K562 (cell line): Measurements from ENCODE around the gene SFR1. TPM values are rescaled to one million over a fixed set of nuclear protein-coding genes. Genes with fewer than 3 reads are reported as not detected.

Experiments used
- ATAC-seq: fragments of 200-7000 bp; cut with Tn5 transposase; 3 replicates; pipeline ENCODE4 v1.9.1; 2020; ENCODE audit warnings: moderate library complexity
- BruUV-seq: library from RNA; stranded (reverse); fragments of 400-500 nt; replicated peaks from 2 replicates; lab custom pipeline; 2021; lab: Mats Ljungman, UMichigan
- CTCF ChIA-PET: fragments of 300-600 bp; formaldehyde crosslinking; extraction: SDS; loops from one replicate; lab custom pipeline; 2021; ENCODE audit warnings: low intra/inter-chr PET ratio; lab: Yijun Ruan, JAX
- POLR2A ChIA-PET: fragments of 300-600, 350-650 bp; sonication (Branson Sonifier 250); formaldehyde crosslinking; extraction: SDS; loops from one replicate; lab custom pipeline; 2021; ENCODE audit warnings: antibody characterized with exemption, inconsistent platforms; lab: Yijun Ruan, JAX
- DNase-seq, 4 experiments: peaks; one replicate each; pipeline versions ENCODE4 v3.0.0 to v3.0.0-alpha.2; 2011 to 2018; ENCODE audit warnings: low spot score in 3 of 4, mixed read lengths in 3 of 4; ENCODE audit errors: extremely low read depth in 1 of 4
- FAIRE-seq: peaks from 2 replicates; lab custom pipeline; 2011; peaks lifted over from hg19 to GRCh38; lab: Jason Lieb, UNC
- H2AFZ ChIP-seq: 2 replicates; pipeline ENCODE4 v1.6.0; 2011; ENCODE audit warnings: low read depth, low read length, control low read depth, inconsistent platforms
- H3K27ac ChIP-seq: fragments of 200-600 bp; 3 replicates; pipeline ENCODE4 v1.8.0; 2011; ENCODE audit warnings: low read depth, mild to moderate bottlenecking, control low read depth, inconsistent platforms, low read length, moderate library complexity, mixed read lengths; ENCODE audit errors: extremely low read depth
- H3K27me3 ChIP-seq, 2 experiments: fragments of 300-600 bp in 1 of 2; 2 replicates in 1 of 2; 3 replicates in 1 of 2; pipeline versions ENCODE4 v1.6.0 to v1.8.0; 2011; ENCODE audit warnings: inconsistent platforms in 2 of 2, low read length in 2 of 2, mild to moderate bottlenecking in 1 of 2, mixed read lengths in 1 of 2, moderate library complexity in 1 of 2; ENCODE audit not compliant: control insufficient read depth in 2 of 2, insufficient read depth in 2 of 2
- H3K36me3 ChIP-seq: fragments of 300-600 bp; 3 replicates; pipeline ENCODE4 v1.8.0; 2011; ENCODE audit warnings: mild to moderate bottlenecking, low read length, inconsistent platforms; ENCODE audit not compliant: control insufficient read depth, insufficient read depth
- H3K4me1 ChIP-seq, 2 experiments: fragments of 200-600 bp in 1 of 2; replicated peaks in 1 of 2; 2 replicates in 1 of 2; 3 replicates in 1 of 2; pipeline versions ENCODE4 v1.5.1 to v1.8.0; 2011; ENCODE audit warnings: inconsistent platforms in 2 of 2, low read length in 2 of 2, mild to moderate bottlenecking in 1 of 2, mixed read lengths in 1 of 2, moderate library complexity in 1 of 2; ENCODE audit not compliant: control insufficient read depth in 2 of 2, insufficient read depth in 2 of 2
- H3K4me2 ChIP-seq: 2 replicates; pipeline ENCODE4 v1.6.1; 2011; ENCODE audit warnings: low read length, control low read depth, inconsistent platforms, mixed read lengths; ENCODE audit not compliant: insufficient read depth
- H3K4me3 ChIP-seq: fragments of 200-600 bp; sonication (generic), shearing (Covaris generic); 2 replicates; pipeline ENCODE4 v1.5.1; 2016; ENCODE audit warnings: control low read depth, inconsistent platforms
- H3K79me2 ChIP-seq: fragments of 200-600 bp; 3 replicates; pipeline ENCODE4 v1.8.0; 2011; ENCODE audit warnings: low read length, inconsistent platforms; ENCODE audit not compliant: control insufficient read depth, insufficient read depth
- H3K9ac ChIP-seq, 2 experiments: 2 replicates each; pipeline versions ENCODE4 v1.6.0 to v1.6.1; 2011; ENCODE audit warnings: low read depth in 2 of 2, low read length in 2 of 2, control low read depth in 1 of 2, inconsistent platforms in 1 of 2, mild to moderate bottlenecking in 1 of 2, mixed read lengths in 1 of 2; ENCODE audit not compliant: insufficient read depth in 1 of 2
- H3K9me1 ChIP-seq: one replicate; pipeline ENCODE4 v1.6.0; 2011; ENCODE audit warnings: inconsistent platforms, mild to moderate bottlenecking, low read length, moderate library complexity; ENCODE audit not compliant: control insufficient read depth, insufficient read depth
- H3K9me3 ChIP-seq: replicated peaks from 2 replicates; pipeline ENCODE4 v1.5.1; 2011; ENCODE audit warnings: low read depth, low read length, inconsistent platforms; ENCODE audit not compliant: control insufficient read depth, insufficient read depth
- H4K20me1 ChIP-seq: replicated peaks from 2 replicates; pipeline ENCODE4 v1.6.1; 2011; ENCODE audit warnings: low read length, inconsistent platforms, mixed read lengths; ENCODE audit not compliant: control insufficient read depth, insufficient read depth
- EHMT2 ChIP-seq: fragments of 450-650 bp; IDR thresholded peaks from 2 replicates; pipeline ENCODE4 v1.6.1; 2018; ENCODE audit warnings: antibody characterized with exemption
- FUS ChIP-seq: fragments of 200-400 bp; formaldehyde crosslinking; optimal IDR thresholded peaks from 2 replicates; pipeline ENCODE3; 2017; ENCODE audit warnings: low read depth, low read length
- MCM3 ChIP-seq: fragments of 450-650 bp; IDR thresholded peaks from 2 replicates; pipeline ENCODE4 v1.6.1; 2016
- NCOR1 ChIP-seq: fragments of 450-650 bp; IDR thresholded peaks from 2 replicates; pipeline ENCODE4 v1.6.1; 2016; ENCODE audit warnings: mild to moderate bottlenecking, moderate library complexity
- POLR2AphosphoS2 ChIP-seq: IDR thresholded peaks from 2 replicates; pipeline ENCODE4 v1.6.1; 2012; ENCODE audit warnings: low read length, improper control_type of control experiment
- SNIP1 ChIP-seq: fragments of 450-650 bp; IDR thresholded peaks from 2 replicates; pipeline ENCODE4 v1.7.1; 2017; ENCODE audit warnings: low read depth, mild to moderate bottlenecking
- TEAD2 ChIP-seq: fragments of 450-650 bp; IDR thresholded peaks from 2 replicates; pipeline ENCODE4 v1.6.1; 2016; ENCODE audit warnings: missing genetic modification characterization, control low read depth, missing compliant biosample characterization
- ZFX ChIP-seq: sonication (generic); formaldehyde crosslinking; IDR thresholded peaks from 2 replicates; pipeline ENCODE4 v1.8.0; 2022; ENCODE audit warnings: mild to moderate bottlenecking, missing genetic modification reagents, moderate library complexity
- ZNF263 ChIP-seq: sonication (generic); formaldehyde crosslinking; IDR thresholded peaks from 2 replicates; pipeline ENCODE4 v1.8.0; 2022; ENCODE audit warnings: mild to moderate bottlenecking, missing genetic modification reagents, borderline replicate concordance
- ZNF551 ChIP-seq: fragments of 250-450 bp; sonication (Bioruptor Pico); IDR thresholded peaks from 2 replicates; pipeline ENCODE4 v1.5.0; 2021; ENCODE audit warnings: mild to moderate bottlenecking, moderate library complexity
- WGBS: fragments of 100-300 bp; shearing (Covaris generic); methylation state at CpG from one replicate; pipeline ENCODE4 v1.1.6; 2016; ENCODE audit warnings: low coverage, mixed read lengths; ENCODE audit not compliant: insufficient coverage; ENCODE audit errors: missing lambda C conversion rate; 5-methylcytosine and 5-hydroxymethylcytosine counted together
- in situ Hi-C: fragments of 300-500 bp; cut with MboI; formaldehyde crosslinking; loops from 4 replicates; pipeline ENCODE4 v1.15.0; 2018; ENCODE audit warnings: inconsistent platforms, mixed read lengths
- intact Hi-C: fragments of 100-400 bp; cut with micrococcal nuclease; formaldehyde crosslinking; loops from 2 replicates; pipeline ENCODE4 v1.14.2; 2022
- polyA plus RNA-seq, 8 experiments: library from polyadenylated mRNA; depleted of rRNA in 4 of 8; stranded (reverse) in 5 of 8; unstranded in 3 of 8; fragments of >200 nt; fragmentation: Nextera tagmentation in 2 of 8; fragmentation: Illumina TruSeq in 1 of 8; extraction: Ambion mirVana in 2 of 8; extraction: Trizol in 1 of 8; gene quantifications; 2 replicates each; pipeline versions ENCODE4 v1.2.1 to v1.2.3, GENCODE V29; 2011 to 2014; ENCODE audit warnings: inconsistent platforms in 1 of 8, missing spikeins in 1 of 8
- total RNA-seq, 7 experiments: library from RNA; depleted of rRNA in 6 of 7; stranded (reverse); fragments of >200 nt in 6 of 7; fragmentation: Illumina TruSeq in 2 of 7; extraction: Trizol in 2 of 7; gene quantifications; 2 replicates each; pipeline versions ENCODE4 v1.2.1 to v1.2.3, GENCODE V29; 2011 to 2021; ENCODE audit warnings: low replicate concordance in 1 of 7
- TF ChIP-seq, protein P1 (sequence below), 3 experiments: fragments of 200-800 bp in 1 of 3; sonication (Bioruptor generic) in 1 of 3; sonication (generic) in 1 of 3; formaldehyde crosslinking in 1 of 3; IDR thresholded peaks; 2 replicates each; pipeline versions ENCODE4 v1.6.1 to v1.8.0; 2016 to 2022; ENCODE audit warnings: mild to moderate bottlenecking in 2 of 3, missing compliant biosample characterization in 2 of 3, missing genetic modification characterization in 2 of 3, missing genetic modification reagents in 1 of 3
- TF ChIP-seq, protein P2 (sequence below): fragments of 450-650 bp; IDR thresholded peaks from 2 replicates; pipeline ENCODE4 v1.6.1; 2016; ENCODE audit warnings: low read depth, mild to moderate bottlenecking, moderate library complexity
- TF ChIP-seq, protein P3 (sequence below): sonication (generic); formaldehyde crosslinking; IDR thresholded peaks from 2 replicates; pipeline ENCODE4 v1.9.0; 2022; ENCODE audit warnings: mild to moderate bottlenecking, missing genetic modification reagents
- TF ChIP-seq, protein P4 (sequence below): fragments of 450-650 bp; IDR thresholded peaks from 2 replicates; pipeline ENCODE4 v1.6.1; 2016; ENCODE audit warnings: missing biosample characterization, missing genetic modification characterization
- TF ChIP-seq, protein P5 (sequence below): sonication (generic); formaldehyde crosslinking; IDR thresholded peaks from 2 replicates; pipeline ENCODE4 v1.8.0; 2022; ENCODE audit warnings: mild to moderate bottlenecking, missing genetic modification reagents, borderline replicate concordance
- TF ChIP-seq, protein P6 (sequence below): sonication (generic); formaldehyde crosslinking; IDR thresholded peaks from 2 replicates; pipeline ENCODE4 v1.8.0; 2022; ENCODE audit warnings: missing genetic modification reagents, mild to moderate bottlenecking, borderline replicate concordance

Gene SFR1
- total and polyA plus RNA-seq, 9 of the 15 experiments (the other 6 are each of a cell fraction or from before 2014, with no cell fraction given): 4.3 to 18.7 (median 9.1) TPM

DNA sequence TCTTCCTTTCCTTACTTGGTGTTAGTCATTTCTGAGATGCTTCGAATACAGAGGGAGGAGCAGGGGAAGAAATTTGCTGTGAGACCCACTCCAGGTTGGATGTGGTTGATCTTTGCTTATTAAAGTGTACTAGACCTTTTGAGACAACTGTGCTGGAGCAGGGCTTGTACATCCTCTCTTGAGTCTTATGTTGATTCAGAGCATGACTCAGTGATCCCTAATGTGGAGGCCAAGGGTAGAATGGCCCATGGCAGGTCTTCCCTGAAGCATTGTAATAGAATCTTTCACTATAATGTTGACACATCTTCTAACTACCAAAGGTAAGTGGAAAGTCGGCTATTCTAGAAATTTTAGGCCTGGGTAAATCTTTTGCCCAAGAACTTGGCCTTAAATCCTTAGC lies 17.0 kb upstream of the SFR1 start:
- Histone ChIP-seq H3K27me3 (no peaks in the 10 kb centered on the region; a peak in 1 of 5 replicates), H3K4me2 (no peak overlapping the region), H3K79me2 (no peaks in the 10 kb centered on the region), H3K27ac (no peak overlapping the region), H3K4me3 (no peak overlapping the region), H3K4me1 (no peaks in the 10 kb centered on the region), H3K36me3 (no peaks in the 10 kb centered on the region), H3K9me1 (no peaks in the 10 kb centered on the region), H3K9me3 (no peaks in the 10 kb centered on the region), H3K9ac (no peak overlapping the region), H4K20me1 (no peaks in the 10 kb centered on the region), H2AFZ (no peak overlapping the region)
- ATAC-seq (no peak), DNase-seq (no peak), FAIRE-seq (no peak)
- in situ Hi-C loops (no loop called here), intact Hi-C loops (no loop called here)
- ChIA-PET POLR2A (no interaction called here), CTCF (no interaction called here)
- BruUV-seq: no TSS peak
- 0% methylated on average over 2 of the region's 2 CpGs for WGBS
- TF ChIP-seq, protein P1, sequence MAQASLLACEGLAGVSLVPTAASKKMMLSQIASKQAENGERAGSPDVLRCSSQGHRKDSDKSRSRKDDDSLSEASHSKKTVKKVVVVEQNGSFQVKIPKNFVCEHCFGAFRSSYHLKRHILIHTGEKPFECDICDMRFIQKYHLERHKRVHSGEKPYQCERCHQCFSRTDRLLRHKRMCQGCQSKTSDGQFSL (CRISPR knock-in tag; IDR thresholded peaks at IDR 0.05): no peak
- TF ChIP-seq, protein P1 (tag; IDR thresholded peaks at IDR 0.05): no peak
- TF ChIP-seq TEAD2 (tag) (no peak), MCM3 (no peak), FUS (no peak), EHMT2 (no peak), NCOR1 (no peak), ZNF551 (no peak), POLR2AphosphoS2 (no peak), SNIP1 (no peak), ZNF263 (CRISPR knock-in tag) (no peak), ZFX (CRISPR knock-in tag) (no peak)
- TF ChIP-seq, protein P2, sequence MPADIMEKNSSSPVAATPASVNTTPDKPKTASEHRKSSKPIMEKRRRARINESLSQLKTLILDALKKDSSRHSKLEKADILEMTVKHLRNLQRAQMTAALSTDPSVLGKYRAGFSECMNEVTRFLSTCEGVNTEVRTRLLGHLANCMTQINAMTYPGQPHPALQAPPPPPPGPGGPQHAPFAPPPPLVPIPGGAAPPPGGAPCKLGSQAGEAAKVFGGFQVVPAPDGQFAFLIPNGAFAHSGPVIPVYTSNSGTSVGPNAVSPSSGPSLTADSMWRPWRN: no peak
- TF ChIP-seq, protein P3, sequence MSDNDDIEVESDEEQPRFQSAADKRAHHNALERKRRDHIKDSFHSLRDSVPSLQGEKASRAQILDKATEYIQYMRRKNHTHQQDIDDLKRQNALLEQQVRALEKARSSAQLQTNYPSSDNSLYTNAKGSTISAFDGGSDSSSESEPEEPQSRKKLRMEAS: no peak
- TF ChIP-seq, protein P4, sequence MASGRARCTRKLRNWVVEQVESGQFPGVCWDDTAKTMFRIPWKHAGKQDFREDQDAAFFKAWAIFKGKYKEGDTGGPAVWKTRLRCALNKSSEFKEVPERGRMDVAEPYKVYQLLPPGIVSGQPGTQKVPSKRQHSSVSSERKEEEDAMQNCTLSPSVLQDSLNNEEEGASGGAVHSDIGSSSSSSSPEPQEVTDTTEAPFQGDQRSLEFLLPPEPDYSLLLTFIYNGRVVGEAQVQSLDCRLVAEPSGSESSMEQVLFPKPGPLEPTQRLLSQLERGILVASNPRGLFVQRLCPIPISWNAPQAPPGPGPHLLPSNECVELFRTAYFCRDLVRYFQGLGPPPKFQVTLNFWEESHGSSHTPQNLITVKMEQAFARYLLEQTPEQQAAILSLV (tag): no peak
- TF ChIP-seq, protein P5, sequence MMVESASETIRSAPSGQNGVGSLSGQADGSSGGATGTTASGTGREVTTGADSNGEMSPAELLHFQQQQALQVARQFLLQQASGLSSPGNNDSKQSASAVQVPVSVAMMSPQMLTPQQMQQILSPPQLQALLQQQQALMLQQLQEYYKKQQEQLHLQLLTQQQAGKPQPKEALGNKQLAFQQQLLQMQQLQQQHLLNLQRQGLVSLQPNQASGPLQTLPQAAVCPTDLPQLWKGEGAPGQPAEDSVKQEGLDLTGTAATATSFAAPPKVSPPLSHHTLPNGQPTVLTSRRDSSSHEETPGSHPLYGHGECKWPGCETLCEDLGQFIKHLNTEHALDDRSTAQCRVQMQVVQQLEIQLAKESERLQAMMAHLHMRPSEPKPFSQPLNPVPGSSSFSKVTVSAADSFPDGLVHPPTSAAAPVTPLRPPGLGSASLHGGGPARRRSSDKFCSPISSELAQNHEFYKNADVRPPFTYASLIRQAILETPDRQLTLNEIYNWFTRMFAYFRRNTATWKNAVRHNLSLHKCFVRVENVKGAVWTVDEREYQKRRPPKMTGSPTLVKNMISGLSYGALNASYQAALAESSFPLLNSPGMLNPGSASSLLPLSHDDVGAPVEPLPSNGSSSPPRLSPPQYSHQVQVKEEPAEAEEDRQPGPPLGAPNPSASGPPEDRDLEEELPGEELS: no peak
- TF ChIP-seq, protein P6, sequence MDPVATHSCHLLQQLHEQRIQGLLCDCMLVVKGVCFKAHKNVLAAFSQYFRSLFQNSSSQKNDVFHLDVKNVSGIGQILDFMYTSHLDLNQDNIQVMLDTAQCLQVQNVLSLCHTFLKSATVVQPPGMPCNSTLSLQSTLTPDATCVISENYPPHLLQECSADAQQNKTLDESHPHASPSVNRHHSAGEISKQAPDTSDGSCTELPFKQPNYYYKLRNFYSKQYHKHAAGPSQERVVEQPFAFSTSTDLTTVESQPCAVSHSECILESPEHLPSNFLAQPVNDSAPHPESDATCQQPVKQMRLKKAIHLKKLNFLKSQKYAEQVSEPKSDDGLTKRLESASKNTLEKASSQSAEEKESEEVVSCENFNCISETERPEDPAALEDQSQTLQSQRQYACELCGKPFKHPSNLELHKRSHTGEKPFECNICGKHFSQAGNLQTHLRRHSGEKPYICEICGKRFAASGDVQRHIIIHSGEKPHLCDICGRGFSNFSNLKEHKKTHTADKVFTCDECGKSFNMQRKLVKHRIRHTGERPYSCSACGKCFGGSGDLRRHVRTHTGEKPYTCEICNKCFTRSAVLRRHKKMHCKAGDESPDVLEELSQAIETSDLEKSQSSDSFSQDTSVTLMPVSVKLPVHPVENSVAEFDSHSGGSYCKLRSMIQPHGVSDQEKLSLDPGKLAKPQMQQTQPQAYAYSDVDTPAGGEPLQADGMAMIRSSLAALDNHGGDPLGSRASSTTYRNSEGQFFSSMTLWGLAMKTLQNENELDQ (CRISPR knock-in tag): no peak
- TF ChIP-seq, all 486 proteins: peak for 0
